ENCODE data around the gene C1QTNF5. TPM values are rescaled to one million over a fixed set of nuclear protein-coding genes. Genes with fewer than 3 reads are reported as not detected.

C1QTNF5 gene
- total and polyA plus RNA-seq, 9 donors, result 4.4 to 25.7 (median 10.8) TPM

DNA sequence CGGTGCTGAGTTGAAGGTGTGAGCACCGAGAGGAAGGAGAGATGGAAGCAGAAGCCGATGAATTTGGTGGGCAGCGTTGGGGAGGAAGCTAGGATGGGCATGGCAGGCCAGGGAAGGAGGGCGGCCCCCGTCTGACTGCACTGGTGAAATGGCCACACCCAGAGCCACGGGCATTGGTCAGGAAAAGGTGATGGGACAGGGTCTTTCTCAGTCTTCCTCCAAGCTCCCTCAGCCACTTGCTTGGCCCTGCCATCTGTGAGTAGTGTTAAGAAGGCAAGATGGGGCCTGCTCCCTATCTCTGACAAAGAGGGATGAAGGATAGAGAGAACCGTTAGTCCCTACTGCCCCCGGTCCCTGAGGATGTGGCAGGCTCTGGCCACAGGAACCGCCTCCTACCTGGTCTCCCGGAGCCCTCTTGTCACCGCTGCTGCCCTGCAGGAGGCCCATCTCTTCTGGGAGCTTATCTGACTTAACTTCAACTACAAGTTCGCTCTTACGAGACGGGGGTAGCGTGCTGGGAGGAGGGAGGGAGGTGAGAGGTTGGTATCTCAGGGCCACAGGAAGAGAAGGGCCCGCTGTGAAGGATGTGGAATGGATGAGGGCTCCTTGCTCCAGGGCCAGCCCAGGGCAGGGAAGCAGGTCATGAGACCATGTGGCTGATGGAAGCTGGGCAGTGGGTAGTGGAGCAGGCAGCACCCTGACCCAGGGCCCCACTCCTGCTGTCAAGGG lies 30.6 kb downstream of the C1QTNF5 start:
- TF ChIP-seq EP300 (IDR thresholded peaks at IDR 0.05) (no peak), POLR2A (IDR thresholded peaks at IDR 0.05) (no peak)
- TF ChIP-seq, protein P1, sequence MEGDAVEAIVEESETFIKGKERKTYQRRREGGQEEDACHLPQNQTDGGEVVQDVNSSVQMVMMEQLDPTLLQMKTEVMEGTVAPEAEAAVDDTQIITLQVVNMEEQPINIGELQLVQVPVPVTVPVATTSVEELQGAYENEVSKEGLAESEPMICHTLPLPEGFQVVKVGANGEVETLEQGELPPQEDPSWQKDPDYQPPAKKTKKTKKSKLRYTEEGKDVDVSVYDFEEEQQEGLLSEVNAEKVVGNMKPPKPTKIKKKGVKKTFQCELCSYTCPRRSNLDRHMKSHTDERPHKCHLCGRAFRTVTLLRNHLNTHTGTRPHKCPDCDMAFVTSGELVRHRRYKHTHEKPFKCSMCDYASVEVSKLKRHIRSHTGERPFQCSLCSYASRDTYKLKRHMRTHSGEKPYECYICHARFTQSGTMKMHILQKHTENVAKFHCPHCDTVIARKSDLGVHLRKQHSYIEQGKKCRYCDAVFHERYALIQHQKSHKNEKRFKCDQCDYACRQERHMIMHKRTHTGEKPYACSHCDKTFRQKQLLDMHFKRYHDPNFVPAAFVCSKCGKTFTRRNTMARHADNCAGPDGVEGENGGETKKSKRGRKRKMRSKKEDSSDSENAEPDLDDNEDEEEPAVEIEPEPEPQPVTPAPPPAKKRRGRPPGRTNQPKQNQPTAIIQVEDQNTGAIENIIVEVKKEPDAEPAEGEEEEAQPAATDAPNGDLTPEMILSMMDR (IDR thresholded peaks at IDR 0.05), result no peak
- no peak overlapping the region for H3K4me3 ChIP-seq
- no peaks in the 10 kb centered on the region for H3K36me3 ChIP-seq
- intact Hi-C loops (cut with DNase I), result loop anchor here in 3 of 4 donors (10.0 kb wide), 2 partner anchors 95 to 105 kb away; partner anchors contain the start of gene CBL (in 2 of the 3)
- peaks cover 12% of the 10 kb centered on the region for H3K4me1 ChIP-seq (ENCODE audit: insufficient read depth)
- no peak for DNase-seq
- no peaks in the 10 kb centered on the region for H3K9me3 ChIP-seq
- no peaks in the 10 kb centered on the region for H3K27me3 ChIP-seq
- 79 to 85% (median 79%) methylated on average over 17 of the region's 17 CpGs for WGBS, 3 donors
- peak overlapping the region in 1 of 2 donors; percentile 43 for H3K27ac ChIP-seq

DNA sequence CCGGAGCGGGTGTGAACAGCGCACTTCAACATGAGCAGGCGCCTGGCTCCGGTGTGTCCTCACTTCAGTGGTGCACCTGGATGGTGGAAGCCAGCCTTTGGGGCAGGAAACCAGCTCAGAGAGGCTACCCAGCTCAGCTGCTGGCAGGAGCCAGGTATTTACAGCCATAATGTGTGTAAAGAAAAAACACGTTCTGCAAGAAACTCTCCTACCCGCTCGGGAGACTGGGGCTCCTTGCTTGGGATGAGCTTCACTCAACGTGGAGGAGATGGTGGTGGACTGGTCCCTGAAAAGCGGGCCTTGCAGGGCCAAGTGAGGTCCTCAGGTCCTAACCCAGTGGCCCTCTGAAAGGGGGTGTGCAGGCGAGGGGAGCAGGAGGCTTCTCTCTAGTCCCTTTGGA lies 31.3 kb downstream of the C1QTNF5 start:
- intact Hi-C loops (cut with DNase I), result no loop called here
- no peaks in the 10 kb centered on the region for H3K27me3 ChIP-seq
- no peaks in the 10 kb centered on the region for H3K36me3 ChIP-seq
- H3K4me3 ChIP-seq, result no peak overlapping the region
- H3K4me1 ChIP-seq (ENCODE audit: insufficient read depth), result peaks cover 12% of the 10 kb centered on the region
- H3K9me3 ChIP-seq, result no peaks in the 10 kb centered on the region
- no peak for DNase-seq
- 91 to 95% (median 93%) methylated on average over 11 of the region's 11 CpGs for WGBS, 3 donors
- H3K27ac ChIP-seq, result no peak overlapping the region
- TF ChIP-seq EP300 (IDR thresholded peaks at IDR 0.05), result no peak
- TF ChIP-seq, protein P1 (IDR thresholded peaks at IDR 0.05), result no peak
- no peak for TF ChIP-seq POLR2A (IDR thresholded peaks at IDR 0.05)

DNA sequence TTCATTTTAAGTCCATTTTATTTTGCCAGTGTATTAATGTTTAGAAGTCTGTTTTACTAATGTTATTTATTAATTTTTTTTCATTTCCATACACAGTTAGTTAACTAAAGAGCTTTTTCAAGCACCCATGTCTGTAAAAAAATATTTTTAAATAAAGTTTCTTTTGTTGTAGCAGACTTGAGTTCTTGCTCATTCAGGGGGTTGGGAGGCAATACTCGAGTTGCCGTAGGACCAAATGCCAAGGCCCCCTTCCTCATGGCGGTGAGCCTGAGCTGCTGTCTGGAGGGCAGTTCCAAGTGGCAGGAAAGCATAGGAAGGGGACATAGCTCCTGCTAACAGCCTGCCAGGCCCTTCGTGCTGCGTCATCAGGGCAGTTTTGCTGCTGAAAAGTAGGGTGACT lies 32.7 kb downstream of the C1QTNF5 start:
- H3K4me3 ChIP-seq, result no peak overlapping the region
- no peak for DNase-seq
- no peaks in the 10 kb centered on the region for H3K27me3 ChIP-seq
- H3K36me3 ChIP-seq, result no peaks in the 10 kb centered on the region
- WGBS, 3 donors, result 66 to 81% (median 73%) methylated on average over 5 of the region's 5 CpGs
- H3K4me1 ChIP-seq (ENCODE audit: insufficient read depth), result peaks cover 12% of the 10 kb centered on the region
- intact Hi-C loops (cut with DNase I), result no loop called here
- no peak overlapping the region for H3K27ac ChIP-seq
- TF ChIP-seq, protein P1 (IDR thresholded peaks at IDR 0.05), result no peak
- TF ChIP-seq POLR2A (IDR thresholded peaks at IDR 0.05) (no peak), EP300 (IDR thresholded peaks at IDR 0.05) (no peak)
- no peaks in the 10 kb centered on the region for H3K9me3 ChIP-seq

DNA sequence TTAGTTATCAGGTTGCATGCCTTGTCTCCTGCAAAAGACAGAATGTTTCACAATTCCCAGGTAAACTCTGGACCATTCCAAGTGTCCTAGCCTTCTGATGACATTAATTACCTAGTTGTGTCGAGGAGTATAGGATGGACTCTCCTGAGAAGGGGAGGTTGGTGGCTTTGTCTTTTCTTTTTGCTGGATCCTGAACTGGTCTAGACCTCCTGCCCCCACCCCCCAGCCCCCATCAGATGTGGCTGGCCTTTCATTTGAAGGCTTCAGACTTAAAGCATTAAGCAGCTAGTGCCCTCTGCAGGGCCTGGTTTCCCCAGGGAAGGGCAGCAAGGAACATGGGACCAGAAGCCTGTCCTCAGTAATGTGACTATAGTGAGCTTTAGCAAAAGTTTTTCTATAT lies 33.5 kb downstream of the C1QTNF5 start:
- Histone ChIP-seq H3K4me3 (no peak overlapping the region), H3K27ac (peak overlapping the region; percentile 25 to 72), H3K36me3 (no peaks in the 10 kb centered on the region), H3K27me3 (no peaks in the 10 kb centered on the region), H3K9me3 (no peaks in the 10 kb centered on the region), H3K4me1 (ENCODE audit: insufficient read depth) (peaks cover 12% of the 10 kb centered on the region)
- DNase-seq, result no peak
- TF ChIP-seq, protein P1 (IDR thresholded peaks at IDR 0.05), result no peak
- no peak for TF ChIP-seq EP300 (IDR thresholded peaks at IDR 0.05)
- intact Hi-C loops (cut with DNase I), result no loop called here
- 39 to 70% (median 68%) methylated on average over 1 of the region's 1 CpG for WGBS, 3 donors
